ENCODE measurements around the gene ANKHD1. TPM values are rescaled to one million over a fixed set of nuclear protein-coding genes. Genes with fewer than 3 reads are reported as not detected.

Gene ANKHD1
- total and polyA plus RNA-seq, 2 of the 8 experiments (the other 6 are each of a cell fraction or from before 2014, with no cell fraction given) = 69.9 to 108 TPM

- H3K79me2 ChIP-seq (ENCODE audit: control insufficient read depth in 1 of 2, insufficient read depth in 2 of 2, low read length in 2 of 2) = peaks cover 36 to 99% of the 10 kb centered on the region in 2 experiments
- CTCF ChIA-PET (ENCODE audit: partially characterized antibody) = no interaction called here
- TF ChIP-seq TCF12 (IDR thresholded peaks at IDR 0.05; ENCODE audit: low read depth, low read length) (no peak), CBX5 (IDR thresholded peaks at IDR 0.05; ENCODE audit: low read depth, low read length) (no peak), SUZ12 (IDR thresholded peaks at IDR 0.05; ENCODE audit: low read length) (no peak), ATF3 (IDR thresholded peaks at IDR 0.05; ENCODE audit: insufficient read depth, low read depth, low read length) (no peak), CHD2 (IDR thresholded peaks at IDR 0.05; ENCODE audit: low read length) (no peak), POLR2A (IDR thresholded peaks at IDR 0.05; ENCODE audit: control extremely low read depth in 1 of 2, low read depth in 2 of 2, low read length in 2 of 2) (no peak), TBP (IDR thresholded peaks at IDR 0.05; ENCODE audit: low read depth, low read length) (no peak), ZNF274 (IDR thresholded peaks at IDR 0.05; ENCODE audit: borderline replicate concordance, extremely low read depth, low read length) (no peak), SP1 (IDR thresholded peaks at IDR 0.05; ENCODE audit: low read depth, low read length) (no peak), PHF8 (conservative IDR thresholded peaks at IDR 0.05; ENCODE audit: low read depth, low read length) (no peak)
Measured at GRCh38 chr5:140408750-140409241, 7.2 kb downstream of the ANKHD1 start.

More at GRCh38 chr5:140408750-140409241, 7.2 kb downstream of the ANKHD1 start:
- Histone ChIP-seq H2BK120ac (replicated peaks; ENCODE audit: low read depth, low read length) (no peak overlapping the region), H4K20me1 (replicated peaks in 1 of 2; ENCODE audit: control insufficient read depth in 1 of 2, insufficient read depth in 2 of 2, low read length in 2 of 2) (peaks cover 6 to 18% of the 10 kb centered on the region in 2 experiments), H4K91ac (replicated peaks; ENCODE audit: insufficient read length, low read length) (no peak overlapping the region), H4K5ac (ENCODE audit: insufficient read length, low read depth, low read length) (no peak overlapping the region), H3K56ac (replicated peaks; ENCODE audit: insufficient read length, low read depth, low read length) (no peak overlapping the region), H3K18ac (ENCODE audit: extremely low read depth, low read length) (no peak overlapping the region), H3K79me1 (ENCODE audit: low read depth, low read length) (no peaks in the 10 kb centered on the region; the same call in 1 of the 2 replicates), H2AK5ac (ENCODE audit: low read depth, low read length) (no peak overlapping the region), H3K4me3 (ENCODE audit: extremely low read depth in 1 of 4, insufficient read depth in 2 of 4, low read depth in 3 of 4, low read length in 4 of 4) (no peak overlapping the region), H2BK15ac (ENCODE audit: low read length) (no peak overlapping the region), H2BK20ac (ENCODE audit: low read length) (no peak overlapping the region), H4K8ac (ENCODE audit: extremely low read depth, insufficient read depth, low read length) (no peak overlapping the region), H3K23me2 (ENCODE audit: low read depth, low read length) (no peaks in the 10 kb centered on the region), H3K23ac (ENCODE audit: insufficient read length) (no peak overlapping the region), H3K4me2 (ENCODE audit: insufficient read depth in 1 of 2, low read depth in 2 of 2, low read length in 2 of 2) (no peak overlapping the region), H3K9me3 (ENCODE audit: insufficient read depth in 2 of 2, low read depth in 1 of 2, low read length in 1 of 2) (no peaks in the 10 kb centered on the region), H2BK12ac (ENCODE audit: low read depth, low read length) (no peak overlapping the region), H3K27me3 (replicated peaks in 1 of 4; ENCODE audit: control insufficient read depth in 3 of 4, extremely low read depth in 1 of 4, insufficient read depth in 3 of 4, low read length in 3 of 4) (no peaks in the 10 kb centered on the region), H3K27ac (ENCODE audit: low read depth, low read length) (no peak overlapping the region), H3K4ac (replicated peaks; ENCODE audit: insufficient read length, low read depth, low read length) (no peak overlapping the region), H3K9ac (replicated peaks in 1 of 4; ENCODE audit: extremely low read depth in 1 of 4, low read depth in 3 of 4, low read length in 3 of 4) (no peak overlapping the region), H3K36me3 (ENCODE audit: control insufficient read depth in 2 of 4, insufficient read depth in 4 of 4, low read length in 3 of 4) (no peaks in the 10 kb centered on the region), H2BK5ac (ENCODE audit: low read depth, low read length) (no peak overlapping the region), H2AFZ (ENCODE audit: low read length) (no peak overlapping the region), H3K4me1 (replicated peaks in 1 of 4; ENCODE audit: control insufficient read depth in 3 of 4, insufficient read depth in 4 of 4, low read length in 3 of 4) (peaks cover 0 to 6% (median 0%) of the 10 kb centered on the region in 4 experiments; a peak in 2 of 7 replicates), H3K14ac (ENCODE audit: insufficient read length) (no peak overlapping the region)
- POLR2A ChIA-PET (ENCODE audit: partially characterized antibody) = no interaction called here
- FAIRE-seq (no peak), DNase-seq (ENCODE audit: low read depth in 1 of 2, low spot score in 2 of 2) (peak in 1 of 2 experiments; percentile 32)
- WGBS, 2 experiments (ENCODE audit: extremely low coverage in 1 of 2, insufficient coverage in 1 of 2, insufficient read length in 1 of 2, insufficient replicate concordance in 2 of 2, low coverage in 1 of 2, low lambda C conversion rate in 2 of 2, missing lambda C conversion rate in 1 of 2) = 91% methylated on average over 4 of the region's 4 CpGs; no CpG with 5 or more reads in 1 of the 2 experiments

Measured in H1 (cell line).